SK-N-MC (cell line): ENCODE measurements around the gene KRT79.

Source experiments
- DNase-seq: peaks from one replicate; pipeline ENCODE4 v3.0.0-alpha.2; 2011; ENCODE audit warnings: low read depth, low spot score
- H3K27ac ChIP-seq: fragments of 200-600 bp; sonication (generic); 2 replicates; pipeline ENCODE4 v1.5.1; 2016; ENCODE audit warnings: mixed run types
- H3K36me3 ChIP-seq: fragments of 200-600 bp; sonication (generic); 2 replicates; pipeline ENCODE4 v1.6.1; 2017; ENCODE audit warnings: antibody characterized with exemption, low read length, mixed read lengths; ENCODE audit not compliant: insufficient read depth
- H3K4me3 ChIP-seq: fragments of 200-600 bp; sonication (generic); 2 replicates; pipeline ENCODE4 v1.5.1; 2016
- H3K9ac ChIP-seq: fragments of 200-600 bp; sonication (generic); 2 replicates; pipeline ENCODE4 v1.8.0; 2017; ENCODE audit warnings: mixed run types, mixed read lengths; ENCODE audit not compliant: insufficient read length
- H3K9me3 ChIP-seq: fragments of 200-600 bp; sonication (generic); 2 replicates; pipeline ENCODE4 v1.6.1; 2017; ENCODE audit warnings: low read depth, mild to moderate bottlenecking, antibody characterized with exemption, low read length, moderate library complexity, mixed read lengths
- EZH2 ChIP-seq: fragments of 200-600 bp; sonication (generic); IDR thresholded peaks from one replicate; pipeline ENCODE4 v1.6.1; 2017; ENCODE audit warnings: antibody characterized with exemption
- FOXP2 ChIP-seq: optimal IDR thresholded peaks from 2 replicates; pipeline ENCODE3; 2011; ENCODE audit warnings: mild to moderate bottlenecking, moderate library complexity; ENCODE audit not compliant: insufficient read depth; ENCODE audit errors: extremely low read length, control extremely low read depth
- POLR2AphosphoS5 ChIP-seq: IDR thresholded peaks from 2 replicates; pipeline ENCODE4 v1.6.1; 2012; ENCODE audit warnings: mild to moderate bottlenecking, low read depth, low read length, borderline replicate concordance

Gene KRT79

GRCh38 chr12:52806821-52807543 lies 27.1 kb downstream of the KRT79 start:
- Histone ChIP-seq H3K4me3 (no peak overlapping the region), H3K9ac (no peak overlapping the region), H3K36me3 (no peaks in the 10 kb centered on the region), H3K27ac (no peak overlapping the region), H3K9me3 (no peaks in the 10 kb centered on the region)
- no peak for DNase-seq
- no peak for TF ChIP-seq EZH2
- no peak for TF ChIP-seq POLR2AphosphoS5
- no peak for TF ChIP-seq FOXP2

- TF ChIP-seq POLR2AphosphoS5 (no peak), FOXP2 (no peak), EZH2 (no peak)
- Histone ChIP-seq H3K9me3 (no peaks in the 10 kb centered on the region), H3K4me3 (no peak overlapping the region), H3K27ac (no peak overlapping the region), H3K36me3 (no peaks in the 10 kb centered on the region), H3K9ac (no peak overlapping the region)
- DNase-seq: no peak
These were observed 27.8 kb downstream of the KRT79 start for GRCh38 chr12:52806169-52806811.

GRCh38 chr12:52805739-52806138 lies 28.4 kb downstream of the KRT79 start:
- H3K36me3 ChIP-seq: no peaks in the 10 kb centered on the region
- DNase-seq: no peak
- H3K4me3 ChIP-seq: no peak overlapping the region
- H3K9me3 ChIP-seq: no peaks in the 10 kb centered on the region
- H3K27ac ChIP-seq: no peak overlapping the region
- TF ChIP-seq EZH2: no peak
- TF ChIP-seq FOXP2: no peak
- TF ChIP-seq POLR2AphosphoS5: no peak
- H3K9ac ChIP-seq: no peak overlapping the region

- Histone ChIP-seq H3K9me3 (no peaks in the 10 kb centered on the region), H3K9ac (no peak overlapping the region), H3K27ac (no peak overlapping the region), H3K36me3 (no peaks in the 10 kb centered on the region), H3K4me3 (no peak overlapping the region)
- TF ChIP-seq EZH2: no peak
- TF ChIP-seq POLR2AphosphoS5: no peak
- no peak for TF ChIP-seq FOXP2
- no peak for DNase-seq
These were observed 29.1 kb downstream of the KRT79 start for GRCh38 chr12:52805000-52805399.

GRCh38 chr12:52802442-52802841 lies 31.7 kb downstream of the KRT79 start:
- no peaks in the 10 kb centered on the region for H3K36me3 ChIP-seq
- no peaks in the 10 kb centered on the region for H3K9me3 ChIP-seq
- no peak for DNase-seq
- H3K27ac ChIP-seq: no peak overlapping the region
- no peak for TF ChIP-seq FOXP2
- no peak for TF ChIP-seq EZH2
- TF ChIP-seq POLR2AphosphoS5: no peak
- no peak overlapping the region for H3K4me3 ChIP-seq
- H3K9ac ChIP-seq: no peak overlapping the region

- Histone ChIP-seq H3K4me3 (no peak overlapping the region), H3K27ac (no peak overlapping the region), H3K9ac (no peak overlapping the region), H3K36me3 (no peaks in the 10 kb centered on the region), H3K9me3 (no peaks in the 10 kb centered on the region)
- no peak for TF ChIP-seq EZH2
- no peak for TF ChIP-seq POLR2AphosphoS5
- TF ChIP-seq FOXP2: no peak
- DNase-seq: no peak
These were observed 32.3 kb downstream of the KRT79 start for GRCh38 chr12:52801773-52802172.

GRCh38 chr12:52800259-52800917 lies 33.7 kb downstream of the KRT79 start:
- no peak overlapping the region for H3K4me3 ChIP-seq
- no peak for DNase-seq

GRCh38 chr12:52799505-52800211 lies 34.5 kb downstream of the KRT79 start:
- DNase-seq: no peak
- no peak overlapping the region for H3K4me3 ChIP-seq
- H3K36me3 ChIP-seq: no peaks in the 10 kb centered on the region
- TF ChIP-seq POLR2AphosphoS5: no peak
- no peak for TF ChIP-seq FOXP2
- TF ChIP-seq EZH2: no peak
- no peak overlapping the region for H3K27ac ChIP-seq
- no peaks in the 10 kb centered on the region for H3K9me3 ChIP-seq
- no peak overlapping the region for H3K9ac ChIP-seq

More at GRCh38 chr12:52800259-52800917, 33.7 kb downstream of the KRT79 start:
- no peaks in the 10 kb centered on the region for H3K9me3 ChIP-seq
- no peak overlapping the region for H3K27ac ChIP-seq
- H3K36me3 ChIP-seq: no peaks in the 10 kb centered on the region
- no peak overlapping the region for H3K9ac ChIP-seq
- TF ChIP-seq FOXP2 (no peak), POLR2AphosphoS5 (no peak), EZH2 (no peak)
